Left colon (tissue), 2 donors: Measurements from ENCODE around the gene ZNF334. TPM values are rescaled to one million over a fixed set of nuclear protein-coding genes. Genes with fewer than 3 reads are reported as not detected.

ENCODE experiments used
- ATAC-seq: fragments of 200-7000 bp; cut with Tn5 transposase; one replicate; pipeline ENCODE4 v1.9.1; 2020; ENCODE audit warnings: mild to moderate bottlenecking, moderate library complexity
- DNase-seq, 2 donors: peaks; one replicate each; pipeline ENCODE4 v3.0.0-alpha.2; 2020
- intact Hi-C, 2 donors: fragments of 100-400 bp; cut with DNase I in 1 of 2; cut with micrococcal nuclease in 1 of 2; formaldehyde crosslinking; loops; one replicate each; pipeline versions ENCODE4 v1.11.2 to v1.14.0; 2022; cut with DNase I, micrococcal nuclease
- total RNA-seq, 2 donors: library from RNA; stranded (reverse); fragmentation: NEBNext Ultra II Directional; extraction: Animal tissue kit (Norgen Biotek cat#: 25700); gene quantifications; one replicate each; pipeline ENCODE4 v1.2.1, GENCODE V29; 2021
- donor health status: DM: no; HTN: no; CAD: no.
- donor health status: DM: yes; HTN: yes; CAD: no.

The ZNF334 gene
- total RNA-seq, 2 donors from 2014 or later = 2.2 to 8.5 TPM

GRCh38 chr20:46547995-46548394 is 34.6 kb upstream of the ZNF334 start:
- intact Hi-C loops = no loop called here
- no peak for ATAC-seq
- no peak for DNase-seq

GRCh38 chr20:46546936-46547335 is 33.6 kb upstream of the ZNF334 start:
- no peak for ATAC-seq
- no peak for DNase-seq
- intact Hi-C loops = no loop called here

GRCh38 chr20:46546298-46546697 is 32.9 kb upstream of the ZNF334 start:
- intact Hi-C loops = no loop called here
- ATAC-seq (no peak), DNase-seq (no peak)

- intact Hi-C loops = no loop called here
- ATAC-seq (no peak), DNase-seq (no peak)
Measured at GRCh38 chr20:46545827-46546138, 32.4 kb upstream of the ZNF334 start.

- intact Hi-C loops = no loop called here
- DNase-seq (no peak), ATAC-seq (no peak)
Measured at GRCh38 chr20:46545077-46545826, 31.9 kb upstream of the ZNF334 start.

- no peak for ATAC-seq
- intact Hi-C loops = no loop called here
- DNase-seq = no peak
Measured at GRCh38 chr20:46544576-46544975, 31.2 kb upstream of the ZNF334 start.

- intact Hi-C loops = no loop called here
- DNase-seq (no peak), ATAC-seq (no peak)
Measured at GRCh38 chr20:46543959-46544358, 30.6 kb upstream of the ZNF334 start.

- ATAC-seq = no peak
- no peak for DNase-seq
- intact Hi-C loops = no loop called here
Measured at GRCh38 chr20:46543033-46543432, 29.7 kb upstream of the ZNF334 start.

- ATAC-seq = no peak
- intact Hi-C loops = no loop called here
- no peak for DNase-seq
Measured at GRCh38 chr20:46541229-46541935, 28.0 kb upstream of the ZNF334 start.

GRCh38 chr20:46539113-46539512 is 25.8 kb upstream of the ZNF334 start:
- intact Hi-C loops = no loop called here
- DNase-seq (no peak), ATAC-seq (no peak)

- intact Hi-C loops = no loop called here
- no peak for ATAC-seq
- DNase-seq = no peak
Measured at GRCh38 chr20:46530640-46531039, 17.3 kb upstream of the ZNF334 start.

GRCh38 chr20:46523696-46524328 is 10.5 kb upstream of the ZNF334 start:
- DNase-seq (no peak), ATAC-seq (no peak)
- intact Hi-C loops = loop anchor here in 1 of 2 donors (10.0 kb wide), 1 partner anchor 161 kb away; the partner anchor contains the start of gene TP53RK

GRCh38 chr20:46523108-46523507 is 9.7 kb upstream of the ZNF334 start:
- peak; percentile 53 for ATAC-seq
- DNase-seq = no peak
- intact Hi-C loops = loop anchor here in 1 of 2 donors (10.0 kb wide), 1 partner anchor 162 kb away; the partner anchor contains the start of gene TP53RK

GRCh38 chr20:46520976-46521579 is 7.7 kb upstream of the ZNF334 start:
- intact Hi-C loops = loop anchor here in 1 of 2 donors (10.0 kb wide), 1 partner anchor 164 kb away; the partner anchor contains the start of gene TP53RK
- peak; percentile 99 for ATAC-seq

GRCh38 chr20:46520540-46520939 is 7.2 kb upstream of the ZNF334 start:
- intact Hi-C loops = loop anchor here in 1 of 2 donors (10.0 kb wide), 1 partner anchor 164 kb away; the partner anchor contains the start of gene TP53RK
- ATAC-seq (no peak), DNase-seq (no peak)

More at GRCh38 chr20:46520976-46521579, 7.7 kb upstream of the ZNF334 start:
- peak in 1 of 2 donors; percentile 51 for DNase-seq

- no peak for ATAC-seq
- intact Hi-C loops = loop anchor here in 1 of 2 donors (10.0 kb wide), 1 partner anchor 165 kb away; the partner anchor contains the start of gene TP53RK
- DNase-seq = no peak
Measured at GRCh38 chr20:46519471-46520068, 6.2 kb upstream of the ZNF334 start.

- DNase-seq = no peak
- intact Hi-C loops = no loop called here
- no peak for ATAC-seq
Measured at GRCh38 chr20:46509523-46509922, 3.8 kb downstream of the ZNF334 start.

GRCh38 chr20:46507760-46508407 is 5.5 kb downstream of the ZNF334 start:
- intact Hi-C loops = no loop called here
- ATAC-seq = no peak
- no peak for DNase-seq
